ENCODE data around the gene KRT77. TPM values are rescaled to one million over a fixed set of nuclear protein-coding genes. Genes with fewer than 3 reads are reported as not detected.

The KRT77 gene
- total RNA-seq, 2 donors from 2014 or later, result not detected

- Histone ChIP-seq H3K4me3 (no peak overlapping the region), H3K27me3 (no peaks in the 10 kb centered on the region), H3K36me3 (replicated peaks in 1 of 2; ENCODE audit: insufficient read depth in 1 of 2, low read depth in 2 of 2) (no peaks in the 10 kb centered on the region), H3K4me1 (peaks cover 6% of the 10 kb centered on the region), H3K27ac (no peak overlapping the region), H3K9me3 (no peaks in the 10 kb centered on the region)
- intact Hi-C loops (cut with DNase I), result no loop called here
- 63 to 68% methylated on average over 11 to 12 of the region's 12 CpGs for WGBS, 2 donors
- no peak for DNase-seq
- ATAC-seq, result no peak
- TF ChIP-seq POLR2A (IDR thresholded peaks at IDR 0.05) (no peak), CTCF (IDR thresholded peaks at IDR 0.05) (no peak)
Observed at GRCh38 chr12:52650520-52651081, 52.7 kb downstream of the KRT77 start.

- no peaks in the 10 kb centered on the region for H3K4me1 ChIP-seq
- H3K36me3 ChIP-seq (replicated peaks in 1 of 2; ENCODE audit: insufficient read depth in 1 of 2, low read depth in 2 of 2), result no peaks in the 10 kb centered on the region
- no peak overlapping the region for H3K27ac ChIP-seq
- intact Hi-C loops (cut with DNase I), result no loop called here
- 41 to 53% methylated on average over 6 of the region's 6 CpGs for WGBS, 2 donors
- DNase-seq (no peak), ATAC-seq (no peak)
- H3K27me3 ChIP-seq, result no peaks in the 10 kb centered on the region
- TF ChIP-seq POLR2A (IDR thresholded peaks at IDR 0.05), result no peak
- TF ChIP-seq CTCF (IDR thresholded peaks at IDR 0.05), result no peak
- no peak overlapping the region for H3K4me3 ChIP-seq
- no peaks in the 10 kb centered on the region for H3K9me3 ChIP-seq
Observed at GRCh38 chr12:52649066-52649465, 54.3 kb downstream of the KRT77 start.

GRCh38 chr12:52648012-52648550 lies 55.2 kb downstream of the KRT77 start:
- 90 to 96% methylated on average over 7 to 8 of the region's 8 CpGs for WGBS, 2 donors

GRCh38 chr12:52647601-52648000 lies 55.7 kb downstream of the KRT77 start:
- intact Hi-C loops (cut with DNase I), result no loop called here
- TF ChIP-seq POLR2A (IDR thresholded peaks at IDR 0.05) (no peak), CTCF (IDR thresholded peaks at IDR 0.05) (no peak)
- H3K27ac ChIP-seq, result no peak overlapping the region
- H3K9me3 ChIP-seq, result no peaks in the 10 kb centered on the region
- 86 to 90% methylated on average over 9 of the region's 9 CpGs for WGBS, 2 donors
- no peaks in the 10 kb centered on the region for H3K36me3 ChIP-seq (replicated peaks in 1 of 2; ENCODE audit: insufficient read depth in 1 of 2, low read depth in 2 of 2)
- no peaks in the 10 kb centered on the region for H3K27me3 ChIP-seq
- no peak overlapping the region for H3K4me3 ChIP-seq
- DNase-seq (no peak), ATAC-seq (no peak)
- H3K4me1 ChIP-seq, result no peaks in the 10 kb centered on the region

More at GRCh38 chr12:52648012-52648550, 55.2 kb downstream of the KRT77 start:
- DNase-seq (no peak), ATAC-seq (no peak)
- Histone ChIP-seq H3K9me3 (no peaks in the 10 kb centered on the region), H3K4me1 (no peaks in the 10 kb centered on the region), H3K27me3 (no peaks in the 10 kb centered on the region), H3K27ac (no peak overlapping the region), H3K4me3 (no peak overlapping the region), H3K36me3 (replicated peaks in 1 of 2; ENCODE audit: insufficient read depth in 1 of 2, low read depth in 2 of 2) (no peaks in the 10 kb centered on the region)
- TF ChIP-seq POLR2A (IDR thresholded peaks at IDR 0.05) (no peak), CTCF (IDR thresholded peaks at IDR 0.05) (no peak)
- intact Hi-C loops (cut with DNase I), result no loop called here

GRCh38 chr12:52646613-52647012 lies 56.7 kb downstream of the KRT77 start:
- no peak for TF ChIP-seq POLR2A (IDR thresholded peaks at IDR 0.05)
- H3K27me3 ChIP-seq, result no peaks in the 10 kb centered on the region
- no peak overlapping the region for H3K4me3 ChIP-seq
- no peak for DNase-seq
- H3K9me3 ChIP-seq, result no peaks in the 10 kb centered on the region
- ATAC-seq, result no peak
- H3K4me1 ChIP-seq, result no peaks in the 10 kb centered on the region
- H3K27ac ChIP-seq, result no peak overlapping the region
- WGBS, 2 donors, result 79 to 81% methylated on average over 12 of the region's 12 CpGs
- no peaks in the 10 kb centered on the region for H3K36me3 ChIP-seq (replicated peaks in 1 of 2; ENCODE audit: insufficient read depth in 1 of 2, low read depth in 2 of 2)
- intact Hi-C loops (cut with DNase I), result no loop called here
